ENCODE measurements around the gene LYST.

DNA sequence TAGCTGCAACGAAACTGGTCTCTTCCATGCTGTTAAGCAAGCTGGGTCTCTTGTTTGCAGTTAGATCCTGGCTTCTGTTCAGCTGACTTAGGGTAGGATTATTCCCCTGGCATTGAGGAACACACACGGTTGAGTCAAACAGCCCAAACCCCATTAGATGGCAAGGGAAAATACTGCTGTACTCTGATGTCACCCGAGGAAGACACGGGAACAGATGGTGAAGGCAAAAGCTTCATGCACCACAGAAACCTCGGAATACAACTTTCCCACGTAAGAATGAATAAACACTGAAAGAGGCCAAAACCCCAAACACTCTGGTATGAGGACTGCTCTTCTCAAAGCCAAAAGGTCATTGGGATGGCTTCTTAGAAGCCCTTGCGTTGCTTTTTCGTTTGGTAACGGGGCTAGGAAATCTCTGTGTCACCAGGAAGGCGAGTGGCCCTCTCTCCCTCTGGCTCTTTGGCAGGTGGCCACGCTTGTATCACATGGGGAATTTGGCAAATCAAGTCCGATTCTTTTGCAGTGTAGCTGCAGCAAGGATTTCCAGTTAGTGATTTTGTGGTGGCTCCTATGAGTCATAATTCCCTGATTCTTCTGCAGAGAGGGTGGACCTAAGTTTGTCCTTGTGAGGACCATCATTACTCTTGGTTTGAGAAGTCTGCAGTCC lies 16.7 kb upstream of the LYST start:
- no peak for TF ChIP-seq RAD21 (IDR thresholded peaks at IDR 0.05; ENCODE audit: low read length)
- TF ChIP-seq MAZ (IDR thresholded peaks at IDR 0.05; ENCODE audit: borderline replicate concordance, low read depth, low read length), result no peak
- TF ChIP-seq, protein P1, sequence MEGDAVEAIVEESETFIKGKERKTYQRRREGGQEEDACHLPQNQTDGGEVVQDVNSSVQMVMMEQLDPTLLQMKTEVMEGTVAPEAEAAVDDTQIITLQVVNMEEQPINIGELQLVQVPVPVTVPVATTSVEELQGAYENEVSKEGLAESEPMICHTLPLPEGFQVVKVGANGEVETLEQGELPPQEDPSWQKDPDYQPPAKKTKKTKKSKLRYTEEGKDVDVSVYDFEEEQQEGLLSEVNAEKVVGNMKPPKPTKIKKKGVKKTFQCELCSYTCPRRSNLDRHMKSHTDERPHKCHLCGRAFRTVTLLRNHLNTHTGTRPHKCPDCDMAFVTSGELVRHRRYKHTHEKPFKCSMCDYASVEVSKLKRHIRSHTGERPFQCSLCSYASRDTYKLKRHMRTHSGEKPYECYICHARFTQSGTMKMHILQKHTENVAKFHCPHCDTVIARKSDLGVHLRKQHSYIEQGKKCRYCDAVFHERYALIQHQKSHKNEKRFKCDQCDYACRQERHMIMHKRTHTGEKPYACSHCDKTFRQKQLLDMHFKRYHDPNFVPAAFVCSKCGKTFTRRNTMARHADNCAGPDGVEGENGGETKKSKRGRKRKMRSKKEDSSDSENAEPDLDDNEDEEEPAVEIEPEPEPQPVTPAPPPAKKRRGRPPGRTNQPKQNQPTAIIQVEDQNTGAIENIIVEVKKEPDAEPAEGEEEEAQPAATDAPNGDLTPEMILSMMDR (conservative IDR thresholded peaks at IDR 0.05; ENCODE audit: low read depth, low read length), result no peak
- TF ChIP-seq, protein P2, sequence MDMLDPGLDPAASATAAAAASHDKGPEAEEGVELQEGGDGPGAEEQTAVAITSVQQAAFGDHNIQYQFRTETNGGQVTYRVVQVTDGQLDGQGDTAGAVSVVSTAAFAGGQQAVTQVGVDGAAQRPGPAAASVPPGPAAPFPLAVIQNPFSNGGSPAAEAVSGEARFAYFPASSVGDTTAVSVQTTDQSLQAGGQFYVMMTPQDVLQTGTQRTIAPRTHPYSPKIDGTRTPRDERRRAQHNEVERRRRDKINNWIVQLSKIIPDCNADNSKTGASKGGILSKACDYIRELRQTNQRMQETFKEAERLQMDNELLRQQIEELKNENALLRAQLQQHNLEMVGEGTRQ (IDR thresholded peaks at IDR 0.05; ENCODE audit: low read depth, low read length), result peak; percentile 94
- TF ChIP-seq, protein P3, sequence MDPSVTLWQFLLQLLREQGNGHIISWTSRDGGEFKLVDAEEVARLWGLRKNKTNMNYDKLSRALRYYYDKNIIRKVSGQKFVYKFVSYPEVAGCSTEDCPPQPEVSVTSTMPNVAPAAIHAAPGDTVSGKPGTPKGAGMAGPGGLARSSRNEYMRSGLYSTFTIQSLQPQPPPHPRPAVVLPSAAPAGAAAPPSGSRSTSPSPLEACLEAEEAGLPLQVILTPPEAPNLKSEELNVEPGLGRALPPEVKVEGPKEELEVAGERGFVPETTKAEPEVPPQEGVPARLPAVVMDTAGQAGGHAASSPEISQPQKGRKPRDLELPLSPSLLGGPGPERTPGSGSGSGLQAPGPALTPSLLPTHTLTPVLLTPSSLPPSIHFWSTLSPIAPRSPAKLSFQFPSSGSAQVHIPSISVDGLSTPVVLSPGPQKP (IDR thresholded peaks at IDR 0.05; ENCODE audit: borderline replicate concordance, low read depth, low read length), result no peak
- no peak for TF ChIP-seq RFX5 (IDR thresholded peaks at IDR 0.05; ENCODE audit: low read depth, low read length)
- no peak; the same call in 1 of the 2 replicates for TF ChIP-seq CEBPB (IDR thresholded peaks at IDR 0.05; ENCODE audit: low read depth, low read length)
- no peak for TF ChIP-seq POLR2A (IDR thresholded peaks at IDR 0.05; ENCODE audit: low read depth, low read length)
- TF ChIP-seq BHLHE40 (IDR thresholded peaks at IDR 0.05; ENCODE audit: low read depth, low read length), result no peak; the same call in 1 of the 2 replicates
- no peak for TF ChIP-seq CHD1 (IDR thresholded peaks at IDR 0.05; ENCODE audit: low read depth, low read length)
- TF ChIP-seq MXI1 (IDR thresholded peaks at IDR 0.05; ENCODE audit: borderline replicate concordance, low read depth, low read length), result no peak
- TF ChIP-seq RCOR1 (IDR thresholded peaks at IDR 0.05; ENCODE audit: insufficient replicate concordance, low read length), result peak; percentile 56
- TF ChIP-seq FOS (IDR thresholded peaks at IDR 0.05; ENCODE audit: low read depth, low read length), result peak; percentile 76

Data from IMR-90 (cell line).